ENCODE data around the gene WDR20.

The WDR20 gene

DNA sequence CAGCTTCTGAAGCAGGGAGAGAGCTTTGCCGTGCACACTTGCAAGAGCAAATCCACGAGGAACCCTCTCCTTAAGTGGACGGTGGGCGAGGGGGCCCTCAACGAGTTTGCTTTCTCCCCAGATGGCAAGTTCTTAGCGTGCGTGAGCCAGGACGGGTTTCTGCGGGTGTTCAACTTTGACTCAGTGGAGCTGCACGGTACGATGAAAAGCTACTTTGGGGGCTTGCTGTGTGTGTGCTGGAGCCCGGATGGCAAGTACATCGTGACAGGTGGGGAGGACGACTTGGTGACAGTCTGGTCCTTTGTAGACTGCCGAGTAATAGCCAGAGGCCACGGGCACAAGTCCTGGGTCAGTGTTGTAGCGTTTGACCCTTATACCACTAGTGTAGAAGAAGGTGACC is 69.0 kb downstream of the WDR20 start:
- Histone ChIP-seq H3K4me3 (ENCODE audit: low read depth in 1 of 2, low read length in 2 of 2) (no peak overlapping the region), H3K36me3 (ENCODE audit: insufficient read depth, low read length) (peaks cover 62% of the 10 kb centered on the region), H3K27ac (ENCODE audit: low read length) (no peak overlapping the region), H3K79me2 (ENCODE audit: insufficient read depth, low read length) (peaks cover 17% of the 10 kb centered on the region), H3K4me2 (ENCODE audit: insufficient read depth, low read length) (no peak overlapping the region), H2AFZ (ENCODE audit: low read depth, low read length) (no peak overlapping the region), H3K9ac (ENCODE audit: low read depth, low read length) (no peak overlapping the region), H3K27me3 (ENCODE audit: insufficient read depth, low read length, poor library complexity) (no peaks in the 10 kb centered on the region), H3K4me1 (ENCODE audit: insufficient read depth, low read length) (no peaks in the 10 kb centered on the region), H4K20me1 (ENCODE audit: insufficient read depth, low read length) (peaks cover 33% of the 10 kb centered on the region), H3K9me3 (ENCODE audit: insufficient read depth, low read length, severe bottlenecking) (no peaks in the 10 kb centered on the region)
- ATAC-seq (ENCODE audit: insufficient read depth, low read depth) (no peak), DNase-seq (no peak)
- TF ChIP-seq, protein P1, sequence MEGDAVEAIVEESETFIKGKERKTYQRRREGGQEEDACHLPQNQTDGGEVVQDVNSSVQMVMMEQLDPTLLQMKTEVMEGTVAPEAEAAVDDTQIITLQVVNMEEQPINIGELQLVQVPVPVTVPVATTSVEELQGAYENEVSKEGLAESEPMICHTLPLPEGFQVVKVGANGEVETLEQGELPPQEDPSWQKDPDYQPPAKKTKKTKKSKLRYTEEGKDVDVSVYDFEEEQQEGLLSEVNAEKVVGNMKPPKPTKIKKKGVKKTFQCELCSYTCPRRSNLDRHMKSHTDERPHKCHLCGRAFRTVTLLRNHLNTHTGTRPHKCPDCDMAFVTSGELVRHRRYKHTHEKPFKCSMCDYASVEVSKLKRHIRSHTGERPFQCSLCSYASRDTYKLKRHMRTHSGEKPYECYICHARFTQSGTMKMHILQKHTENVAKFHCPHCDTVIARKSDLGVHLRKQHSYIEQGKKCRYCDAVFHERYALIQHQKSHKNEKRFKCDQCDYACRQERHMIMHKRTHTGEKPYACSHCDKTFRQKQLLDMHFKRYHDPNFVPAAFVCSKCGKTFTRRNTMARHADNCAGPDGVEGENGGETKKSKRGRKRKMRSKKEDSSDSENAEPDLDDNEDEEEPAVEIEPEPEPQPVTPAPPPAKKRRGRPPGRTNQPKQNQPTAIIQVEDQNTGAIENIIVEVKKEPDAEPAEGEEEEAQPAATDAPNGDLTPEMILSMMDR (IDR thresholded peaks at IDR 0.05; ENCODE audit: borderline replicate concordance, extremely low read depth, low read length, poor library complexity, severe bottlenecking) = no peak
- no peak for TF ChIP-seq EZH2 (IDR thresholded peaks at IDR 0.05; ENCODE audit: borderline replicate concordance, low read depth, low read length, severe bottlenecking)

DNA sequence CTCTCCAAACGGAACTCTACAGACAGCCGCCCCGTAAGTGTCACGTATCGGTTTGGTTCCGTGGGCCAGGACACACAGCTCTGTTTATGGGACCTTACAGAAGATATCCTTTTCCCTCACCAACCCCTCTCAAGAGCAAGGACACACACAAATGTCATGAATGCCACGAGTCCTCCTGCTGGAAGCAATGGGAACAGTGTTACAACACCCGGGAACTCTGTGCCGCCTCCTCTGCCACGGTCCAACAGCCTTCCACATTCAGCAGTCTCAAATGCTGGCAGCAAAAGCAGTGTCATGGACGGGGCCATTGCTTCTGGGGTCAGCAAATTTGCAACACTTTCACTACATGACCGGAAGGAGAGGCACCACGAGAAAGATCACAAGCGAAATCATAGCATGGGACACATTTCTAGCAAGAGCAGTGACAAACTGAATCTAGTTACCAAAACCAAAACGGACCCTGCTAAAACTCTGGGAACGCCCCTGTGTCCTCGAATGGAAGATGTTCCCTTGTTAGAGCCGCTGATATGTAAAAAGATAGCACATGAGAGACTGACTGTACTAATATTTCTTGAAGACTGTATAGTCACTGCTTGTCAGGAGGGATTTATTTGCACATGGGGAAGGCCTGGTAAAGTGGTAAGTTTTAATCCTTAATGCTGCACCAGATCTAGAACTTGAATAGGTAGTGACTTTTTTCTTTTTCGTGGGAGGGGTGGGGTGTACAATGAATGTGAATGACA is 69.7 kb downstream of the WDR20 start:
- Histone ChIP-seq H3K27ac (ENCODE audit: low read length) (no peak overlapping the region), H3K36me3 (ENCODE audit: insufficient read depth, low read length) (peaks cover 56% of the 10 kb centered on the region), H3K27me3 (ENCODE audit: insufficient read depth, low read length, poor library complexity) (no peaks in the 10 kb centered on the region), H3K4me2 (ENCODE audit: insufficient read depth, low read length) (no peak overlapping the region), H3K4me1 (ENCODE audit: insufficient read depth, low read length) (no peaks in the 10 kb centered on the region), H2AFZ (ENCODE audit: low read depth, low read length) (no peak overlapping the region), H3K79me2 (ENCODE audit: insufficient read depth, low read length) (peaks cover 11% of the 10 kb centered on the region; the same call in 1 of the 2 replicates), H3K9ac (ENCODE audit: low read depth, low read length) (no peak overlapping the region), H4K20me1 (ENCODE audit: insufficient read depth, low read length) (peaks cover 31% of the 10 kb centered on the region), H3K9me3 (ENCODE audit: insufficient read depth, low read length, severe bottlenecking) (no peaks in the 10 kb centered on the region), H3K4me3 (ENCODE audit: low read depth in 1 of 2, low read length in 2 of 2) (no peak overlapping the region)
- no peak for DNase-seq
- no peak for ATAC-seq (ENCODE audit: insufficient read depth, low read depth)
- TF ChIP-seq, protein P1 (IDR thresholded peaks at IDR 0.05; ENCODE audit: borderline replicate concordance, extremely low read depth, low read length, poor library complexity, severe bottlenecking) = no peak
- TF ChIP-seq EZH2 (IDR thresholded peaks at IDR 0.05; ENCODE audit: borderline replicate concordance, low read depth, low read length, severe bottlenecking) = no peak

DNA sequence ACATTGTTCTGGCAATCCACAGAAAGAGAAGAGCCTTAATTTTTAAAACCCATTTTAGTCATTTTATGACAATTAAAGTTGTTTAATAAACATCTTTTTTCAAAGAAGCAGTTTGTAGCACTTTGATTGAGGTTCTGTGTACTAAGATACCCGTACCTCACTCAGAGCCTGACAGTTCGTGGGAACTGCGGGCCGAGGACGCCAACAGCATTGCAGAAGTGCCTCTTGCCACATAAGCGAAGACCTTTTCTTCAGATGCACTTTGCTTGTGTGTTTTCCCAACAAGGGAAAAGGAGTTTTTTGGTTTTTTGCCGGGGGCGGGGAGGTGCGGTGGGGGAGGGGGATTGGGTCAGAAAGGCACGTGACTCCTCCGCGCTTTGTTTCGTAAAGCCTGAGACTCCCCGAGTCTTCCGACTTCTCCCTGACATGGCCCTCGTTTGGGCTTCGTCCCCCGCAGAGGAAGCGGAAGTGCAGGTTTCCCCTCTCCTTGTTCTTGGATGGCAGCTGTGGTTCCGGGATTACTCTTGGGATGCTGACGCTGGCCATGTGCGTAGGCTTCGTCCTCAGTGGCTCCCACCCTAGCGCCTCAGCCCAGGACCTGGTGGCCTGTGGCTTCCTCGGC is 70.8 kb downstream of the WDR20 start:
- no peaks in the 10 kb centered on the region for H3K27me3 ChIP-seq (ENCODE audit: insufficient read depth, low read length, poor library complexity)
- no peak for ATAC-seq (ENCODE audit: insufficient read depth, low read depth)

More for the DNA sequence above, 70.8 kb downstream of the WDR20 start:
- Histone ChIP-seq H3K4me1 (ENCODE audit: insufficient read depth, low read length) (no peaks in the 10 kb centered on the region), H2AFZ (ENCODE audit: low read depth, low read length) (no peak overlapping the region), H4K20me1 (ENCODE audit: insufficient read depth, low read length) (peaks cover 34% of the 10 kb centered on the region), H3K4me3 (ENCODE audit: low read depth in 1 of 2, low read length in 2 of 2) (no peak overlapping the region), H3K36me3 (ENCODE audit: insufficient read depth, low read length) (peaks cover 46% of the 10 kb centered on the region), H3K79me2 (ENCODE audit: insufficient read depth, low read length) (peaks cover 11% of the 10 kb centered on the region; the same call in 1 of the 2 replicates), H3K9me3 (ENCODE audit: insufficient read depth, low read length, severe bottlenecking) (no peaks in the 10 kb centered on the region), H3K27ac (ENCODE audit: low read length) (no peak overlapping the region), H3K9ac (ENCODE audit: low read depth, low read length) (no peak overlapping the region), H3K4me2 (ENCODE audit: insufficient read depth, low read length) (no peak overlapping the region)
- no peak for TF ChIP-seq EZH2 (IDR thresholded peaks at IDR 0.05; ENCODE audit: borderline replicate concordance, low read depth, low read length, severe bottlenecking)
- TF ChIP-seq, protein P1 (IDR thresholded peaks at IDR 0.05; ENCODE audit: borderline replicate concordance, extremely low read depth, low read length, poor library complexity, severe bottlenecking) = no peak
- no peak for DNase-seq
